ENCODE measurements around the gene DNAL4. TPM values are rescaled to one million over a fixed set of nuclear protein-coding genes. Genes with fewer than 3 reads are reported as not detected.

The DNAL4 gene
- total and polyA plus RNA-seq, 10 of the 15 experiments (the other 5 are each of a cell fraction or from before 2014, with no cell fraction given), result 0.35 to 8.5 (median 6.3) TPM; not detected in 1

DNA sequence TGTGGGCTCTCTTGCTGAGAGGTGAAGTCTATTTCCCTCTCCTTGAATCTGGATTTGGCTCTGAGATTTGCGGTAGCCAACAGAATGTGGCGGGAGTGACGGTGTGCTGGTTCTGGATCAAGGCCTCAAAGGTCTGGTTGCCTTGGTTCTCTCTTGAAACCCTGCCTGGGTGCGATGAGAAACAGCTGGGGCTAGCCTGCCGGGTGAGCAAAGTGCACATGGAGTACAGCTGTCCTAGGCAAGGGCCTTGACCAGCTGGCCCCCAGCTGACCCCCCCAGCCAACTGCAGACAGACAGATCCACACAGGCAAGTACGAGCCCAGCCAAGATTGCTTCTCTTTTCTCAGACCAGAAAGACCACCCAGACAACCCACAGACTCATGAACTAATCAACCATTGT, 49.0 kb downstream of the DNAL4 start (continued):
- TF ChIP-seq ASH2L (IDR thresholded peaks at IDR 0.05; ENCODE audit: borderline replicate concordance, low read depth) (no peak), NFXL1 (IDR thresholded peaks at IDR 0.05; ENCODE audit: borderline replicate concordance) (no peak), SUZ12 (IDR thresholded peaks at IDR 0.05; ENCODE audit: unreplicated experiment) (no peak), YY1 (IDR thresholded peaks at IDR 0.05; ENCODE audit: low read depth, low read length) (no peak), ATF2 (IDR thresholded peaks at IDR 0.05; ENCODE audit: low read length) (no peak), E2F8 (IDR thresholded peaks at IDR 0.05; ENCODE audit: low read depth, partially characterized antibody) (no peak), IRF3 (IDR thresholded peaks at IDR 0.05) (no peak), ZNF217 (IDR thresholded peaks at IDR 0.05) (no peak), IKZF1 (conservative IDR thresholded peaks at IDR 0.05) (no peak)
- TF ChIP-seq, protein P1, sequence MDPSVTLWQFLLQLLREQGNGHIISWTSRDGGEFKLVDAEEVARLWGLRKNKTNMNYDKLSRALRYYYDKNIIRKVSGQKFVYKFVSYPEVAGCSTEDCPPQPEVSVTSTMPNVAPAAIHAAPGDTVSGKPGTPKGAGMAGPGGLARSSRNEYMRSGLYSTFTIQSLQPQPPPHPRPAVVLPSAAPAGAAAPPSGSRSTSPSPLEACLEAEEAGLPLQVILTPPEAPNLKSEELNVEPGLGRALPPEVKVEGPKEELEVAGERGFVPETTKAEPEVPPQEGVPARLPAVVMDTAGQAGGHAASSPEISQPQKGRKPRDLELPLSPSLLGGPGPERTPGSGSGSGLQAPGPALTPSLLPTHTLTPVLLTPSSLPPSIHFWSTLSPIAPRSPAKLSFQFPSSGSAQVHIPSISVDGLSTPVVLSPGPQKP (IDR thresholded peaks at IDR 0.05; ENCODE audit: low read depth, low read length), result no peak
